Breast epithelium (tissue), 4 donors: ENCODE data around the gene CHRNE. TPM values are rescaled to one million over a fixed set of nuclear protein-coding genes. Genes with fewer than 3 reads are reported as not detected.
"Not testable (repeated sequence)": the region's sequence is repeated elsewhere in the genome, so short reads cannot be mapped to it uniquely, and the experiment has no call there.

Source experiments
- DNase-seq, 2 donors: peaks; one replicate each; pipeline ENCODE4 v3.0.0-alpha.2; 2019; ENCODE audit warnings: low spot score in 2 of 2
- H3K27ac ChIP-seq, 2 donors: fragments of 200-600 bp; sonication (generic) in 1 of 2; one replicate each; pipeline ENCODE4 v1.5.1; 2016 to 2019; ENCODE audit warnings: mild to moderate bottlenecking in 1 of 2
- H3K27me3 ChIP-seq, 2 donors: fragments of 200-600 bp; sonication (generic) in 1 of 2; one replicate each; pipeline versions ENCODE4 v1.5.1 to v1.6.0; 2017 to 2019; ENCODE audit warnings: control low read depth in 1 of 2, mild to moderate bottlenecking in 1 of 2
- H3K36me3 ChIP-seq: fragments of 200-600 bp; one replicate; pipeline ENCODE4 v1.5.1; 2019
- H3K4me1 ChIP-seq, 2 donors: fragments of 200-600 bp; sonication (generic); one replicate each; pipeline ENCODE4 v1.5.1; 2016 to 2019; ENCODE audit warnings: control low read depth in 1 of 2
- H3K4me3 ChIP-seq, 3 donors: fragments of 200-600 bp; sonication (generic); 1 replicate in 2 of 3; 2 replicates in 1 of 3; pipeline ENCODE4 v1.5.1; 2016 to 2019; ENCODE audit warnings: mild to moderate bottlenecking in 3 of 3, moderate library complexity in 2 of 3
- H3K9me3 ChIP-seq, 2 donors: fragments of 200-600 bp; sonication (generic) in 1 of 2; one replicate each; pipeline ENCODE4 v1.5.1; 2016 to 2019; ENCODE audit warnings: control low read depth in 1 of 2
- POLR2A ChIP-seq: fragments of 450-650 bp; IDR thresholded peaks from one replicate; pipeline ENCODE4 v1.6.1; 2016; ENCODE audit warnings: antibody characterized with exemption, mild to moderate bottlenecking, moderate library complexity
- POLR2AphosphoS5 ChIP-seq, 3 donors: sonication (generic); formaldehyde crosslinking; IDR thresholded peaks; one replicate each; pipeline ENCODE4 v1.6.1; 2017; ENCODE audit warnings: antibody characterized with exemption in 3 of 3
- intact Hi-C: fragments of 100-400 bp; cut with DNase I; formaldehyde crosslinking; loops from one replicate; pipeline ENCODE4 v1.15.1; 2023; ENCODE audit warnings: low total_unique reads
- total RNA-seq, 3 donors: library from RNA; depleted of rRNA; stranded (reverse); fragments of >200 nt; gene quantifications; one replicate each; pipeline ENCODE4 v1.1.0, GENCODE V29; 2016
- TF ChIP-seq, protein P1 (sequence below), 3 donors: fragments of 450-650 bp; IDR thresholded peaks; one replicate each; pipeline ENCODE4 v1.5.1; 2016 to 2017; ENCODE audit warnings: antibody characterized with exemption in 3 of 3, mild to moderate bottlenecking in 3 of 3, moderate library complexity in 3 of 3

The CHRNE gene
- total RNA-seq, 3 donors from 2014 or later, result 0.16 to 2.0 (median 0.73) TPM

- Histone ChIP-seq H3K36me3 (no peaks in the 10 kb centered on the region), H3K4me1 (no peaks in the 10 kb centered on the region), H3K27me3 (no peaks in the 10 kb centered on the region), H3K27ac (no peak overlapping the region), H3K9me3 (no peaks in the 10 kb centered on the region), H3K4me3 (no peak overlapping the region)
- intact Hi-C loops, result no loop called here
- TF ChIP-seq POLR2AphosphoS5 (IDR thresholded peaks at IDR 0.05) (no peak), POLR2A (no peak)
- TF ChIP-seq, protein P1, sequence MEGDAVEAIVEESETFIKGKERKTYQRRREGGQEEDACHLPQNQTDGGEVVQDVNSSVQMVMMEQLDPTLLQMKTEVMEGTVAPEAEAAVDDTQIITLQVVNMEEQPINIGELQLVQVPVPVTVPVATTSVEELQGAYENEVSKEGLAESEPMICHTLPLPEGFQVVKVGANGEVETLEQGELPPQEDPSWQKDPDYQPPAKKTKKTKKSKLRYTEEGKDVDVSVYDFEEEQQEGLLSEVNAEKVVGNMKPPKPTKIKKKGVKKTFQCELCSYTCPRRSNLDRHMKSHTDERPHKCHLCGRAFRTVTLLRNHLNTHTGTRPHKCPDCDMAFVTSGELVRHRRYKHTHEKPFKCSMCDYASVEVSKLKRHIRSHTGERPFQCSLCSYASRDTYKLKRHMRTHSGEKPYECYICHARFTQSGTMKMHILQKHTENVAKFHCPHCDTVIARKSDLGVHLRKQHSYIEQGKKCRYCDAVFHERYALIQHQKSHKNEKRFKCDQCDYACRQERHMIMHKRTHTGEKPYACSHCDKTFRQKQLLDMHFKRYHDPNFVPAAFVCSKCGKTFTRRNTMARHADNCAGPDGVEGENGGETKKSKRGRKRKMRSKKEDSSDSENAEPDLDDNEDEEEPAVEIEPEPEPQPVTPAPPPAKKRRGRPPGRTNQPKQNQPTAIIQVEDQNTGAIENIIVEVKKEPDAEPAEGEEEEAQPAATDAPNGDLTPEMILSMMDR (IDR thresholded peaks at IDR 0.05), result no peak
- no peak for DNase-seq
Measured at GRCh38 chr17:4872786-4873185, 30.1 kb downstream of the CHRNE start.

GRCh38 chr17:4870855-4871254 is 32.0 kb downstream of the CHRNE start:
- intact Hi-C loops, result no loop called here
- Histone ChIP-seq H3K27ac (no peak overlapping the region), H3K4me3 (no peak overlapping the region), H3K4me1 (no peaks in the 10 kb centered on the region), H3K36me3 (no peaks in the 10 kb centered on the region), H3K27me3 (no peaks in the 10 kb centered on the region), H3K9me3 (no peaks in the 10 kb centered on the region)
- DNase-seq, result no peak
- TF ChIP-seq, protein P1 (IDR thresholded peaks at IDR 0.05), result no peak
- no peak for TF ChIP-seq POLR2AphosphoS5 (IDR thresholded peaks at IDR 0.05)
- no peak for TF ChIP-seq POLR2A

GRCh38 chr17:4869058-4869998 is 33.6 kb downstream of the CHRNE start:
- H3K4me3 ChIP-seq, DNase-seq, H3K27ac ChIP-seq, H3K4me1 ChIP-seq, H3K9me3 ChIP-seq, H3K36me3 ChIP-seq, H3K27me3 ChIP-seq, intact Hi-C loops: not testable (repeated sequence)

DNA sequence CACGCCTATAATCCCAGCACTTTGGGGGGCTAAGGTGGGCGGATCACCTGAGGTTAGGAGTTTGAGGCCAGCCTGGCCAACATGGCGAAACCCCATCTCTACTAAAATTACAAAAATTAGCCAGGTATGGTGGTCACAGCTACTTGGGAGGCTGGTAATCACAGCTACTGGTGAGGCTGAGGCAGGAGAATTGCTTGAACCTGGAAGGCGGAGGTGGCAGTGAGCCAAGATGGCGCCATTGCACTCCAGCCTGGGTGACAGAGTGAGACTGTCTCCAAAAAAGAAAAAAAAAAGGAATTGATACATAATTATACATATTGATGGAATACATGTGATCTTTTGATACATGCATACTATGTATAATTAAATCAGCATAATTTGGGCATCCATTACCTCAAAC is 35.4 kb downstream of the CHRNE start:
- intact Hi-C loops, DNase-seq, H3K4me3 ChIP-seq, H3K4me1 ChIP-seq, H3K27me3 ChIP-seq, H3K27ac ChIP-seq, H3K9me3 ChIP-seq, H3K36me3 ChIP-seq: not testable (repeated sequence)

DNA sequence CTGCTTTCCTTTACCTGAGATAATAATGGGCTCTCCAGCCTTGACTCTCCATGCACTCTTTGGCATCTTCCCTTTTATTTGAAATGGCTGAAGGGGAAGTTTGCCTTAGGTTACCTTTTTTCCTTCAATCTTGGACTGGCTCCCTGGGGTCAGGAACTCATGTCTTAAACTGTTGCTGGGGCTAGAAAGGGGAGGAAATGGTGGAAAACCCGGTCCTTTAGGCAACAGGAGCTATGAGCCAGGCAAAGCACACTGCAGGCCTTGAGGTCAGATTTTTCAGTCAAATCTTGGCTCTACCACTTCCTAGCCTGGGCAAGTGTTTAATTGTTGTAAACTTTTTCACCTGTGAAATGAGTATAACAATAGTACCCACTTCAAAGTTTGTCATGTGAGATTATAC is 39.6 kb downstream of the CHRNE start:
- Histone ChIP-seq H3K4me3 (no peak overlapping the region), H3K27me3 (no peaks in the 10 kb centered on the region), H3K36me3 (no peaks in the 10 kb centered on the region), H3K9me3 (no peaks in the 10 kb centered on the region), H3K4me1 (peaks cover 0 to 7% of the 10 kb centered on the region in 2 donors), H3K27ac (no peak overlapping the region)
- DNase-seq, result no peak
- TF ChIP-seq, protein P1 (IDR thresholded peaks at IDR 0.05), result no peak
- TF ChIP-seq POLR2A, result no peak
- TF ChIP-seq POLR2AphosphoS5 (IDR thresholded peaks at IDR 0.05), result no peak
- intact Hi-C loops, result no loop called here

GRCh38 chr17:4862720-4863119 is 40.2 kb downstream of the CHRNE start:
- DNase-seq, result no peak
- TF ChIP-seq, protein P1 (IDR thresholded peaks at IDR 0.05), result no peak
- TF ChIP-seq POLR2A, result no peak
- no peak for TF ChIP-seq POLR2AphosphoS5 (IDR thresholded peaks at IDR 0.05)
- no peaks in the 10 kb centered on the region for H3K9me3 ChIP-seq
- H3K27me3 ChIP-seq, result no peaks in the 10 kb centered on the region
- no peak overlapping the region for H3K27ac ChIP-seq
- no peaks in the 10 kb centered on the region for H3K36me3 ChIP-seq
- H3K4me1 ChIP-seq, result peaks cover 2 to 12% of the 10 kb centered on the region in 2 donors
- intact Hi-C loops, result no loop called here
- H3K4me3 ChIP-seq, result no peak overlapping the region
